Smooth muscle cell of the umbilical artery (primary cell): ENCODE data around the gene NID1. TPM values are rescaled to one million over a fixed set of nuclear protein-coding genes. Genes with fewer than 3 reads are reported as not detected.

Experiments used
- total RNA-seq: library from RNA; depleted of rRNA; stranded (reverse); fragments of >200 nt; gene quantifications from 2 replicates; pipeline ENCODE4 v1.2.3, GENCODE V29; 2014

NID1 gene
- 62.6 and 66.5 TPM in 2 replicates for total RNA-seq

GRCh38 chr1:236064674-236065508 is at the start of gene NID1:
TSS of gene NID1 (minus strand) at chr1:236065090. CDS start at chr1:236065079, 11 bp downstream.

Other genes starting within 250 kb of the NID1 start
- gene LYST, start 198.2 kb downstream of the NID1 start, total RNA-seq, result 17.5 and 20.9 TPM in 2 replicates
- 14.3 and 14.8 TPM in 2 replicates for gene GPR137B, start 77.4 kb upstream of the NID1 start, total RNA-seq
- 8.3 and 11.2 TPM in 2 replicates for gene ERO1B, start 216.9 kb upstream of the NID1 start, total RNA-seq